ENCODE measurements around the gene RFNG.

- TF ChIP-seq, protein P1, sequence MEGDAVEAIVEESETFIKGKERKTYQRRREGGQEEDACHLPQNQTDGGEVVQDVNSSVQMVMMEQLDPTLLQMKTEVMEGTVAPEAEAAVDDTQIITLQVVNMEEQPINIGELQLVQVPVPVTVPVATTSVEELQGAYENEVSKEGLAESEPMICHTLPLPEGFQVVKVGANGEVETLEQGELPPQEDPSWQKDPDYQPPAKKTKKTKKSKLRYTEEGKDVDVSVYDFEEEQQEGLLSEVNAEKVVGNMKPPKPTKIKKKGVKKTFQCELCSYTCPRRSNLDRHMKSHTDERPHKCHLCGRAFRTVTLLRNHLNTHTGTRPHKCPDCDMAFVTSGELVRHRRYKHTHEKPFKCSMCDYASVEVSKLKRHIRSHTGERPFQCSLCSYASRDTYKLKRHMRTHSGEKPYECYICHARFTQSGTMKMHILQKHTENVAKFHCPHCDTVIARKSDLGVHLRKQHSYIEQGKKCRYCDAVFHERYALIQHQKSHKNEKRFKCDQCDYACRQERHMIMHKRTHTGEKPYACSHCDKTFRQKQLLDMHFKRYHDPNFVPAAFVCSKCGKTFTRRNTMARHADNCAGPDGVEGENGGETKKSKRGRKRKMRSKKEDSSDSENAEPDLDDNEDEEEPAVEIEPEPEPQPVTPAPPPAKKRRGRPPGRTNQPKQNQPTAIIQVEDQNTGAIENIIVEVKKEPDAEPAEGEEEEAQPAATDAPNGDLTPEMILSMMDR (IDR thresholded peaks at IDR 0.05), result no peak
- peak in 2 of 4 donors; percentile 20 to 63 for TF ChIP-seq POLR2A (IDR thresholded peaks at IDR 0.05)
Measured at GRCh38 chr17:82012640-82013295, 38.8 kb downstream of the RFNG start.
